Loucy (cell line): ENCODE data around the gene IL18.

Source experiments
- H2AFZ ChIP-seq: fragments of 200-600 bp; sonication (generic); 2 replicates; pipeline ENCODE4 v1.6.0; 2016; ENCODE audit warnings: antibody characterized with exemption, mild to moderate bottlenecking, low read length, moderate library complexity
- H3F3A ChIP-seq: fragments of 200-600 bp; 2 replicates; pipeline ENCODE4 v1.6.0; 2016; ENCODE audit warnings: antibody characterized with exemption, low read depth, mild to moderate bottlenecking
- H3K27me3 ChIP-seq: fragments of 200-600 bp; sonication (generic); 2 replicates; pipeline ENCODE4 v1.6.1; 2014; ENCODE audit warnings: low read length, mild to moderate bottlenecking; ENCODE audit not compliant: insufficient read depth, poor library complexity, severe bottlenecking
- H3K36me3 ChIP-seq: fragments of 200-600 bp; sonication (generic); 2 replicates; pipeline ENCODE4 v1.6.1; 2016; ENCODE audit warnings: low read length; ENCODE audit not compliant: insufficient read depth
- H3K4me1 ChIP-seq: fragments of 200-600 bp; sonication (generic); 2 replicates; pipeline ENCODE4 v1.5.1; 2014; ENCODE audit warnings: low read length, mild to moderate bottlenecking; ENCODE audit not compliant: insufficient read depth, poor library complexity, severe bottlenecking
- H3K4me2 ChIP-seq: fragments of 200-600 bp; sonication (generic); 2 replicates; pipeline ENCODE4 v1.6.0; 2014; ENCODE audit warnings: antibody characterized with exemption, low read length, low read depth, mild to moderate bottlenecking; ENCODE audit not compliant: poor library complexity, severe bottlenecking
- H3K4me3 ChIP-seq: fragments of 200-600 bp; sonication (generic); 2 replicates; pipeline ENCODE4 v1.5.1; 2014; ENCODE audit warnings: low read length, mild to moderate bottlenecking, mixed read lengths; ENCODE audit not compliant: poor library complexity, severe bottlenecking
- H3K79me2 ChIP-seq: fragments of 200-600 bp; sonication (generic); 2 replicates; pipeline ENCODE4 v1.6.1; 2014; ENCODE audit warnings: low read length; ENCODE audit not compliant: insufficient read depth
- H3K9ac ChIP-seq: fragments of 200-600 bp; sonication (generic); 2 replicates; pipeline ENCODE4 v1.6.0; 2014; ENCODE audit warnings: mild to moderate bottlenecking, low read depth, low read length, moderate library complexity; ENCODE audit not compliant: poor library complexity, severe bottlenecking
- H3K9me2 ChIP-seq: fragments of 200-600 bp; sonication (generic); replicated peaks from 2 replicates; pipeline ENCODE4 v1.6.1; 2016; ENCODE audit warnings: low read depth, low read length, mixed read lengths
- H3K9me3 ChIP-seq: fragments of 200-600 bp; sonication (generic); 2 replicates; pipeline ENCODE4 v1.6.1; 2014; ENCODE audit warnings: mild to moderate bottlenecking, antibody characterized with exemption, low read length, low read depth; ENCODE audit not compliant: insufficient read depth
- H4K20me1 ChIP-seq: fragments of 200-600 bp; sonication (generic); 2 replicates; pipeline ENCODE4 v1.6.0; 2014; ENCODE audit warnings: antibody characterized with exemption, low read length, mild to moderate bottlenecking; ENCODE audit not compliant: insufficient read depth, poor library complexity, severe bottlenecking
- CTCF ChIP-seq: fragments of 200-600 bp; sonication (generic); conservative IDR thresholded peaks from 2 replicates; pipeline ENCODE4 v1.5.1; 2014; ENCODE audit warnings: mild to moderate bottlenecking, antibody characterized with exemption, low read length
- EZH2phosphoT487 ChIP-seq: fragments of 200-600 bp; IDR thresholded peaks from 2 replicates; pipeline ENCODE4 v1.6.1; 2018; ENCODE audit warnings: antibody characterized with exemption, mild to moderate bottlenecking, moderate library complexity, borderline replicate concordance

IL18 gene

GRCh38 chr11:112167145-112167544, 3.3 kb upstream of the IL18 start, which contains the start of gene TEX12:
TEX12 (plus strand) TSS chr11:112167372; CDS start chr11:112169269, 1,897 bp downstream.
- Histone ChIP-seq H3K4me3 (no peak within 1 kb of the TSS), H3F3A (no peaks in the 10 kb centered on the region), H4K20me1 (no peaks in the 10 kb centered on the region), H3K9me3 (no peaks in the 10 kb centered on the region), H3K36me3 (no peaks in the 10 kb centered on the region), H3K27me3 (no peaks in the 10 kb centered on the region), H3K4me1 (peaks cover 11% of the 10 kb centered on the region), H3K9me2 (no peaks in the 10 kb centered on the region), H3K4me2 (no peak within 1 kb of the TSS), H3K79me2 (no peaks in the 10 kb centered on the region), H2AFZ (no peak within 1 kb of the TSS), H3K9ac (no peak within 1 kb of the TSS)
- no peak for TF ChIP-seq EZH2phosphoT487
- TF ChIP-seq CTCF = no peak

- Histone ChIP-seq H3K9ac (no peak overlapping the region), H3K27me3 (no peaks in the 10 kb centered on the region), H3K4me3 (no peak overlapping the region), H3K79me2 (no peaks in the 10 kb centered on the region), H3K9me2 (no peaks in the 10 kb centered on the region), H2AFZ (no peak overlapping the region), H3K4me2 (no peak overlapping the region), H3K4me1 (peaks cover 11% of the 10 kb centered on the region), H3K9me3 (no peaks in the 10 kb centered on the region), H3F3A (no peaks in the 10 kb centered on the region), H3K36me3 (no peaks in the 10 kb centered on the region), H4K20me1 (no peaks in the 10 kb centered on the region)
- TF ChIP-seq EZH2phosphoT487 = no peak
- TF ChIP-seq CTCF = no peak
Observed at GRCh38 chr11:112166562-112166961, 2.7 kb upstream of the IL18 start.

- Histone ChIP-seq H3K79me2 (no peaks in the 10 kb centered on the region), H3K9me3 (no peaks in the 10 kb centered on the region), H2AFZ (no peak overlapping the region; the same call in 1 of the 2 replicates), H3K9me2 (no peaks in the 10 kb centered on the region), H3K36me3 (no peaks in the 10 kb centered on the region), H3K9ac (no peak overlapping the region), H4K20me1 (no peaks in the 10 kb centered on the region), H3K4me1 (peaks cover 11% of the 10 kb centered on the region), H3F3A (no peaks in the 10 kb centered on the region), H3K27me3 (no peaks in the 10 kb centered on the region), H3K4me2 (peak overlapping the region; percentile 32), H3K4me3 (no peak overlapping the region)
- no peak for TF ChIP-seq CTCF
- TF ChIP-seq EZH2phosphoT487 = no peak
Observed at GRCh38 chr11:112165049-112165448, 1.2 kb upstream of the IL18 start.
